Choroid plexus epithelial cell (primary cell): ENCODE results near the gene NFIX.
A peak's percentile ranks its signal among the peaks of the same experiment; 100 is the strongest.

ENCODE experiments used
- DNase-seq: peaks from one replicate; pipeline ENCODE4 v3.0.0-alpha.2; 2010; ENCODE audit warnings: low read depth
- H3K4me3 ChIP-seq: 2 replicates; pipeline ENCODE4 v1.5.1; 2011; ENCODE audit warnings: low read depth, mild to moderate bottlenecking, control low read depth, low read length, moderate library complexity
- TF ChIP-seq, protein P1 (sequence below): conservative IDR thresholded peaks from 2 replicates; pipeline ENCODE4 v1.5.1; 2011; ENCODE audit warnings: low read depth, mild to moderate bottlenecking, control low read depth, inconsistent platforms, low read length, moderate library complexity

NFIX gene

DNA sequence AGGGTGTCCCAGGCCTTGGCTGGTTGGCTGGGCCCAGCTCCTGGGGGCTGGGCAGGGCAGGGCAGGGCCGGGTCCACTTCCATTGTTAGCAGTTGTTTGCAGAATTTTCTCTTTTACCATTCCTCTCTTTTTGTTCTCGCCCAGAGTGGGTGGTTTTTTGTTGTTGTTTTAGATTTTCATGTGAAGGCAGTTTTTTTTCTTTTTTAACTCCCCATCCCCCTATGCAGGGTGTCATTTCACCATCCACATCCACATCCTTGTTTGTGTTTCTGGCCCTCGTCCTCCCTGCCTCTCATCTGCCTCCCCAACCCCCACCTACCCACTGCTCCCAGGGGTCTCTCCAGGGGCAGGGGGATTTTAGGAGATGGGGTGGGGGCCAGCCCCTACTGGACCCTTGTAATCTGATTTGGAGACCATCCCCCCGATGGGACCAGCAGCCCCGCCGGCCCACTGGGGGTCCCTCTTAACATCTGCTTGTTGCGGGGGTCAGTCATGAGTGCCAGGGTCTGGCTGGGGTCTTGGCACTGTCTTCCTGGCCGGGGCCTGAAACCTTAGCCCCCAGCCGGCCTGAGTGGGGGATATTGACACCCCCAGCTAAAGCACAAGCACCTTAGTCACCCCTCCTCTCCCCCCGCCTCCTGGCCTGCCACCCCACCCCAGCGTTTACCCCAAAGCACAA lies 144.5 kb downstream of the NFIX start:
- no peak overlapping the region for H3K4me3 ChIP-seq
- no peak for DNase-seq
- TF ChIP-seq, protein P1, sequence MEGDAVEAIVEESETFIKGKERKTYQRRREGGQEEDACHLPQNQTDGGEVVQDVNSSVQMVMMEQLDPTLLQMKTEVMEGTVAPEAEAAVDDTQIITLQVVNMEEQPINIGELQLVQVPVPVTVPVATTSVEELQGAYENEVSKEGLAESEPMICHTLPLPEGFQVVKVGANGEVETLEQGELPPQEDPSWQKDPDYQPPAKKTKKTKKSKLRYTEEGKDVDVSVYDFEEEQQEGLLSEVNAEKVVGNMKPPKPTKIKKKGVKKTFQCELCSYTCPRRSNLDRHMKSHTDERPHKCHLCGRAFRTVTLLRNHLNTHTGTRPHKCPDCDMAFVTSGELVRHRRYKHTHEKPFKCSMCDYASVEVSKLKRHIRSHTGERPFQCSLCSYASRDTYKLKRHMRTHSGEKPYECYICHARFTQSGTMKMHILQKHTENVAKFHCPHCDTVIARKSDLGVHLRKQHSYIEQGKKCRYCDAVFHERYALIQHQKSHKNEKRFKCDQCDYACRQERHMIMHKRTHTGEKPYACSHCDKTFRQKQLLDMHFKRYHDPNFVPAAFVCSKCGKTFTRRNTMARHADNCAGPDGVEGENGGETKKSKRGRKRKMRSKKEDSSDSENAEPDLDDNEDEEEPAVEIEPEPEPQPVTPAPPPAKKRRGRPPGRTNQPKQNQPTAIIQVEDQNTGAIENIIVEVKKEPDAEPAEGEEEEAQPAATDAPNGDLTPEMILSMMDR = no peak

DNA sequence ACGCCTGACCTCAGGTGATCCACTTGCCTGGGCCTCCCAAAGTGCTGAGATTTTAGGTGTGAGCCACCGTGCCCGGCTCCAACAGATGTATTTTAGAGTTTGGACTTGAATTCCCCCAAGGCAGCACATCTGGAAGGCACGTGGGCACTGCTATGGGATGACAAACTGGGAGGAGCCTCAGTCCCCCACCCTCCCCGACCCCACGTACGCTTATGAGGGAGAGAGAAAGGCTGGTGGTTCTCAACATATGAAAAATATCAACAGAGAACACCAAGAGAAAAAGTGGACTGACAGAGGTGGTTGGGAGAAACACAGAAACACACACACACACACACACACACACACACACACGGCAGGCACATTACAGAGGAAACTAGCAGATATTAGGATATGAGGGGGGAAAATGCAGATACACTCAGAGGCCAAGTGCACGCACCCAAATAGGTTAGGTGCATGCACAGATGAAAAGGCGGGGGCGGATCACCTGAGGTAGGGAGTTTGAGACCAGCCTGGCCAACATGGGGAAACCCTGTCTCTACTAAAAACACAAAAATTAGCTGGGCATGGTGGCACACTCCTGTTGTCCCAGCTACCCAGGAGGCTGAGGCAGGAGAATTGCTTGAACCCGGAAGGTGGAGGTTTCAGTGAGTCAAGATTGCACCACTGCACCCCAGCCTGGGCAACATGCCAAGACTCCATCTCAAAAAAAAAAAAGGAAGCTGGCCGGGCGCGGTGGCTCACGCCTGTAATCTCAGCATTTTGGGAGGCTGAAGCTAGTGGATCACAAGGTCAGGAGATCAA lies 151.7 kb downstream of the NFIX start:
- DNase-seq = peak; percentile 38
- no peak overlapping the region for H3K4me3 ChIP-seq
- TF ChIP-seq, protein P1 = no peak
